ENCODE data around the gene FANCI. TPM values are rescaled to one million over a fixed set of nuclear protein-coding genes. Genes with fewer than 3 reads are reported as not detected.

The FANCI gene
- polyA plus RNA-seq (2013, experiment 1 of 2; ENCODE audit: insufficient read length): 14.3 TPM
- 13.9 TPM for polyA plus RNA-seq (2013, experiment 2 of 2; ENCODE audit: insufficient read length)

DNA sequence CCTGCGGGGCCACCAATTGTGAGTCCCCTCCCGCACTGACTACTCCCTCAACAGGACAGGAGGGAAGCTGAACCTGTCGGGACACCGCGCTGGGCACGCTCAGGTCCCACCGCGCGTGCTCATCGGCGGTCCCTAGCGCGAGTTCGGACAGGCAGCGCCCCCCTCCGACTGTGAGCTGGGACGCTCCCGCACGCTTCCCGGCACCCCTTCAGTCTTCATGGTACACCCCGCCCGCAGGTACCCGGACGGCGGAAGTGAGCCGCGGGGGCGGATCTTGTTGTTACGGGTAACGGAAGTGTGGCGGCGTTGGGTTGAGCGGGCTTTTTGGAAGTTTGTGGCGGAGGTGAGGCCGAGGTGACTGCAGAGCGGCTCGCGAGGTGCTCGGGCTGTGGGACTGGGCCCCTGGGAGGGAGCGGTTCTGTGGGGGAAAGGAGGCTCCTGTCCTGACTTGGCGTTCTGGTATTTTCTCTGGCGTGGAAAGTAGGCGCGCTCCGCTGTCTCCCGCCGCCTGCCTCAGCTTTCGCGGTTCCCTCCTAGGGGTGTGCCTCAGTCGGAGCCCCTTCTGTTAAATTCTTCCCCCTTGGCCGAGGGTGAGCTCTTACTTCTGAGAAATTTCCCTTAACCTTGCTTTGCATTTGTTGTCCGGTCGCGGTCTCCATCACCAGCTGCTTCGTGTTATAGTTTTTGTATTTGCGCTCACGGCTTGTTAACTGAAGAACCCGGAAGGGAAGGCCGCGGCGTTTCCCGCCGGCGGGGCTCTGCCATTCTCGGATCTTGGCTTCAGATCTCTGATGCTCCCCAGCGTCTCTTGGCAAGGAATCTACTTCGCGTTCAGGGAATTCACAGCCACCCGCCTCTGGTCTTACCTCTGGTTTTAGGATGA, at the start of gene FANCI:
FANCI (plus strand) TSS at position 289 of the 883 bp plus-strand sequence. CDS start 3,669 bp downstream, outside the sequence.
- peak; percentile 92 for DNase-seq

DNA sequence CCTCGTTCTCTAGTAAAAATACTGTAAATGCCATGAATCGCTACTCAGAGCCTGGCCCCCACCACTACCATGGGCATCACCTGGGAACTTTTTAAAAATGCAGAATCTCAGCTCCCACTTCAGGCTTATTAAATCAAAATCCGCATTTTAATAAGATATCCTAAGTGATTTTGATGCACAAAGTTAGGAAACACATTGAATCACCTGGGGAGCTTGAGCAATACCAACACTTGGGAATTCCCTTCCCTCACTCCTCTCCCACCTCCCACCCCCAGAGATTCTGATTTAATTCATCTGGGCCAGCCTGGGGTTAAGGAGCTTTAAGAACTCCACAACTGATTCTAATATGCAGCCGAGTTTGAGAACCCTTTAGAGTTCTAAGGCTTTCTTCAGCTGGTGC, 49.2 kb upstream of the FANCI start:
- DNase-seq: no peak

DNA sequence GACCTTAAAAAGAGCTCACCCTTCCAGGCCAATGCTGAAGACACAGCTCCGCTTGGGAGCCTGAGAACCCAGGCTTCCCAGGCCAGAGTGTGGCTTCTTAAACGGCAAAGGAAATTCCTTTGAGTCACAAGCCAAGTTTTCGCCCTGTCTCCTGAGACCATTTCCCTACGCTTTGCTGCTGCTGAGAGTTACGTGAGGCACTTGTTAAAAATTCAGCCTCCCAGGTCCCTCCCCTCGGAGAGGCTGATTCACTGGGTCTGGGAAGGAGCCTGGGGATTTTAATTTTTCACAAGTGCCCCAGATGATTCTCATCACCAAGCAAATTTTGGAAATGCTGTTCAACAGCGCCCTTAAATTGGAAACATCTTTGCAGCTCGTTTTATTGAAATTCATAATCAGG, 47.9 kb upstream of the FANCI start:
- peak; percentile 62 for DNase-seq

DNA sequence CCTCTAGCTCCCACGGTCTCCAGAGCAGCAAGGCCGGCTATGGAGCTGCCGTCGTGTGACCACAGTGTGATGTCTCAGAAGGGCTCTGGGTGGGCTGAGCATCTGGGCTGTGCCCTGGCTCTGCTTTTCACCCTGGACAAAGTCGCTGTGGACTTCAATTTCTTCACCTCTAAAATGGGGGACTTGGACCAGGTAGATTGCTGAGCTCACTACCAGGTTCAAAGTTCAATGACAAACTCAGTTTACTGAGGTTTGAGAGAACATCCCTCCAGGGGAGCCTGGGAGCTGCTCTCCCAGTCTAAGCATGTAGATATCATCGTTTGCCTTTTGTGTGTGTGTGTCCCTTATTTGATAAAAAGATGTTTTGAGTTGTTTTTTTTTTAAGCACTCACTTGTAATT, 47.5 kb upstream of the FANCI start:
- no peak for DNase-seq

DNA sequence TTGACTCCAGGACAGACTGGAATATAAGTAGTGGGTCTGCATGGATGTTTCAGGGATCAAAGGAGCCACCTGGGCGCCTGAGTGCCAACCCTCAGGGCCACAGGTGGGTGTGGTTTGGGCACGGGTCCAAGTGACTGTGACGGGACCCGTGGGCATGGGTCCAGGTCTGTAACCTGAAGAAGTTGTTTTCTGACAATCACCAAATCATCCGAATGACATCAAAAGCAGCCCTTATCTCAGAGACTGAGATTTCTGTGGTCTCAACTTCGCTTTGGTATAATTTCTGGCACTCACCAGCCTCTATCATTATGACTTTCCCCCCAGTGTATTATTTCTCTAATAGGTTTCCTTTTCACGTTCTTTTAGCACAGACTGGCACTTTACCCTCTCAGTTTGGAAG, 46.8 kb upstream of the FANCI start:
- DNase-seq: no peak

DNA sequence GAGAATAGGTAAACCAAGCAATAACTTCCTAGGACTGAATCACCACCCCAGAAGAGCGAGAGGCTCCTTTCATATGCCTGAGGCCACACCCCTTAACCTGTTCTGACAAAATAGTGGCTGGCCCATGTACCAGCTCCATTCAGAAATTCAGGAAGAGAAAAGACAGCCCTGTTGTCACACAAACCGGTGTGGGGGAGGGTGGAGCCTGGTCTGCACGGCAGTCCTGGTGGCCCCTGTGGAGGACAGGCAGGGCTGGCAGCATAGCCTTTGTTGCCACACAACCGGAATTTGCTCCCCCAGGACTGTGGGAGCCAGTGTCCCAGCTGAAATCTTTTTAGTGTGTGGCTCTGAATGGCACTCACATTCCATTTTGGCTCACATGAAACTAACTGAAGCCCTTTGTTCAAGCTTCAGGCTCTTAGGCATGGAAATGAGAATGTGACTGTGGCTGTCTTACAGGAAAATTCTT, 46.2 kb upstream of the FANCI start:
- DNase-seq: no peak

DNA sequence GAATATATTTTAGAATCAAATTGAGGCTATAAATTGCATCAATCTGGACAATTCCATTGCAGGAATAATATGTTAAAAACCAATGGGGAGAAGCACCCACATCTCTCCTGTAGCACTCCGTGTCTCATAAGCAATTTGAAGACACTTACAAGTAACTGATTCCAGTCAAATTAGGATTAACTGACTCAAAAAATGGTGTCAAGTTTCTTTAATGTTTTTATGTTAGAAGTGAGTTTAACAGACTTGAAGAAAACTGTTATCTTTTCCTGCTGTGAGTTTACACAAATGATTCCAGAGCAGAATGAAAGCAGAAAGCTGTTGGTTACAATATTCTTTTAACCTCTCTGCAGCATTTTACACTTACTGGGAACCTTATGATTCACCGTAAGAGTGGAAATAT, 45.6 kb upstream of the FANCI start:
- DNase-seq: no peak

DNA sequence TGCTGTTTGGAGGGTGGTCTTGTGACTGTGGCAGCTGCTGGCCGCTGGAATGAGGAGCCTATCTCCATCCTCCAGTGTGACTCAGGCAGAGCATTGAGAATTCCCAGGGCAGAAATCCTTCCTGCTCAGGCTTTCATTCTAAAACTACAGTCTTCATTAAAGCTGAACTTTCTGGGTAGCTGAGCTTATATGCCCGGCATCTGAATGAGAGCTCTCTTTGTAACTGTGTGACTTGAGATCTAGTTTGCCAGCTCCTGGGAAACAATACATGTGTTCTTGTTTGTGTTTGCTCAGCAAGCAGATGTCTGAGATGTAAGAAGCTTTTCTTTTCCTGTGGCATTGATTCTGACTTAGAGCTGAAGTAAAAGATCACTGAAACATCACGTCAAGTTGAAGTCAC, 44.8 kb upstream of the FANCI start:
- no peak for DNase-seq

DNA sequence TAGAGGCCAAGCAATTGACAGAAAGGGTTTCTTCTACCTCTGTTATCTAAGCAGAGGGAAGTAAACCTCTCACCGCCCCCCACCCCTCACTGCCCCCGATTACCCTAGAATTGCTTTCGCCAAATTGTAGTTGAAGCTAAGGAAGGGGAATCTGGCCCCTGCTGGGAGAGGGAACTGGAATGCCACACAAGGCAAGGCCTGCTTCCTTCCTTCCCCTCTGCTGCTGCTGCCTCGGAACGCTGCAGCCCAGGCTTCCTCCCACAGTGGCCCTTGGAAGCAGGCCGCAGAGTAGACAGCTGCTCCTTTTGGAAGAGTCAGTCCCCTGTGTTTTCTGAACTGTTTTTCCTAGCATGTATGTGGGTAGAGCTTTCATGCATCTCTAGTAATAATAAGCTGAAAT, 44.0 kb upstream of the FANCI start:
- DNase-seq: no peak

DNA sequence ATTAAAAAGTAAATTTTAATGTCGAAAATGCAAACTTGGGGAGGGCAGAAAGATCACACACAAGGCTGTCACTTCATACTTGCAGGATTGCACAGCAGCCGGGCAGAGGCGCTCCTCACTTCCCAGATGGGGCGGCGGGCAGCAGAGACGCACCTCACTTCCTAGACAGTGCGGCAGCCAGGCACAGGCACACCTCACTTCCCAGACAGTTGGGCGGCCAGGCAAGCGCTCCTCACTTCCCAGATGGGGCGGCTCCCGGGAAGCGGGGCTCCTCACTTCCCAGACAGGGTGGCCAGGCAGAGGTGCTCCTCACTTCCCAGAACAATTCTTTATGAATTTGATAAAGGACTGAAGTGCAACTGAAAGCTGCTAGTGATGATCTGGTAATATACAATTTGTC, 43.6 kb upstream of the FANCI start:
- DNase-seq: no peak

DNA sequence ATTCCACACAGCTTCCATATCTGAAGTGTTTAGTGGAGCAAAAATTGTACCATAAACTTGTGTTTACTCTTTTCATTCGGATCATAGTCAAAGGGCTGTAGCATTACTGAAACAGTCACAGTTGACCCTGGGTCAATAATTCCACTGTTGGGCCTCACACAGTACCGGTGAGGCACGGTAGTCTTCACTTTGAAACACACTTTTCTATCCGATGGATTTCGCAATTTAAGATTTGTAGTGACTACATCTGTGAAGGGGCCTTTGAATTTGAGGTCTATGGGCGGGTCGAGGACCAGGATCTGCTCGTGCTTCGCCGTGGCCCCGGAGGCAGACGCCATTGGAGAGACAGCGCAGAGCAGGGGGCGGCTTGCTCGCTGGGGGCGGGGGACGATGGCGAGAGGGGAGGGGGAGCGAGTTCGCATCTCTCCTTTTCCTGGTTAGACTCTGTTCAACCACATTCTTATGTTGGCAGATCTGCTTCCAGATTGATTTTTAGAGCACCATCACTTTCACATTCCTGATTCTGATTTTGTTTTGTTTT, 42.2 kb upstream of the FANCI start:
- DNase-seq: no peak

DNA sequence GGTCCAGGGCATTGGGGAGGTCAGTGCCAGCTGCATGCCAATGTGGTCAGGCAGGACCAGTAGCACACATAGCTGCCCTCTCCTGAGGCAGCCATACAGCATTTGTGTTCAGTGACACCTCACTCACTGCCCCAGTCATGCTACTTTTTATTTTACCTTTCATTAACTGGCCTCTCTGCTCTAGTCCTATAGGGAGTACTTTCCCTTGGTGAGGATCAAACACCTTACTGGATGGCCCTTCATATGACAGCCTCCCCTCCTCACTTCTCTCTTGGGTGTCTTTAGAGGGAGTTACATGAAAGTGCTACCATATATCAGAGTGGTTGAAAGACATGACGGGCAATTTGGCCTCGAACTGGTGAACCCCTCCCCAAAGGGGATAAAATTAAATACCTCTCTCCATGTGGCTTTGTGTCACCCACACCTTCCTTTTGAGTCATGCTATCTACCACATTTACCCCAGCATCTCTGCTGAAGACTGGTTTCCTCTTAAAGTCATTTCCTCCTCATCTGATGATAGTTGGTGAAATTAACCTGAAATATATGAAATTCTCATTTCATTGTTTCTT, 40.0 kb upstream of the FANCI start:
- no peak for DNase-seq

DNA sequence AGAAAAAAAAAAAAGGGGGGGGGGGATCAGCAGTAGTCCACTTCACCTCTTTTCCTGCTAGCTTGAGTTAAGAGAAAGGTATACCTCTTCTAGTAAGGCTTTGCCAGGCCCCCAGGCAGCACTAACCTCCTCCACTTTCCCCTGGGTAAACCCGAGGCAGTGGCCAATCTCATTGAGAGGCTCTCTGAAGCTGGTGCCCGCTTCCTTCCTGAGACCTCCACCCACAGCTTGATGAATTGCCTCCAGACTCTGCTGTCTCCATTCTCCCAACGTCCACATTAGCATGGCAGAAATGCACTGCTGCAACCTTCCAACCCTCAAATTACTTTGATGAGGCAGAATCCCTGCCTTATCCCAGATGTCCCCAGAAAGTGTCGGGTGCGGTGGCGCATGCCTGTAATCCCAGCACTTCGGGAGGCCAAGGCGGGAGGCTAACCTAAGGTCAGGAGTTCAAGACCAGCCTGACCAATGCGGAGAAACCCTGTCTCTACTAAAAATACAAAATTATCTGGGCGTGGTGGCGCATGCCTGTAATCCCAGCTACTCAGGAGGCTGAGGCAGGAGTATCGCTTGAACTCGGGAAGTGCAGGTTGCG, 37.7 kb upstream of the FANCI start:
- DNase-seq: no peak

DNA sequence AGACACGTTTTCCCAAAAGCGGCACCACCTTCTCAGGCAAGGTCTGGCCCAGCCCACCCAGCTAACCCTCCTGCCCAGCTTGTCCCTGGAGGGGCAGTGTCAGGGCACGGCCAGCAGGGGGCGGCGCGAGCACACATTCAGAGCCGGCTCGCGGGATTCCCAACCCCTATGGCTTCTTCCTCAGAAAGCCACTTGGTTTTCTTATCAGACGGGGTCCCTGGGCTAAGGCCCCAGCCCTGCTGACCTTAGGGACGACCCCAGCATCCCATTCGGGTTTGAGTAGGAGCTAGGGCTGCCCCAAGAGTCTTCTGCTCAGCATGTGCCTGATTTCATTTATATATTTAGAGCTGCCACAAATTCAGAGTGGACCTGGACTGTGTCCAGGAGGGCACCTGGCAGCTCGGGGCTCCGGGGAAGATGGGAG, 36.9 kb upstream of the FANCI start:
- peak; percentile 54 for DNase-seq

DNA sequence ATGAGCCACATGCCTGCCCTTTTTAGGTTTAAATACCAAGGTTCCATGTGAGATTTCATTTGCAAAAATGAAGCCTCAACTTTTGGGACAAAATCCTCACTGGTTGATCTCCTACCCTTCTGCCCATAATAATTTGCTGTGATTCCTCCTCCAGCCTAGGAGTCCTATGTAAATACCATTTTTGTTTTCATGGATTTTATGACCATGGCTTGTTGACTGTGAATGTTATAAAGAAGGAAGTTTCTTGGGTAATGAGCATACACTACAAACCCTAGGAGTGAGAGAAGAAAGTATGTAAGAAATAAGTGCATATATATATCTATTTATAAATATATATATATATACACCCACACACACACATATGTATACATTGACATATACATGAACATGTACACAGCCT, 35.5 kb upstream of the FANCI start:
- no peak for DNase-seq

DNA sequence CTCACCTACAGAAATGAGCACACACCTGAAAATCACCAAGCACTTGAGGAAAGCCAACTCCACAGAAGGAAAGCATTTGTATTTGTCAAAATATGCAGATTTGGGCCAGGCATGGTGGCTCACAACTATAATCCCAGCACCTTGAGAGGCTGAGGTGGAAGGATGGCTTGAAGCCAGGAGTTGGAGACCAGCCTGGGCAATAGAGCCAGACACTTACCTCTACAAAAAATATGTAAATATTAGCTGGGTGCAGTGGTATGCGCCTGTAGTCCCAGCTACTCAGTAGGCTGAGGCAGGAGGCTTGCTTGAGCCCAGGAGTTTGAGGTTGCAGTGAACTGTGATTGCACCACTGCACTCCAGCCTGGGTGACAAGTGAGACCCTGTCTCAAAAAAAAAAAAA, 34.7 kb upstream of the FANCI start:
- no peak for DNase-seq

DNA sequence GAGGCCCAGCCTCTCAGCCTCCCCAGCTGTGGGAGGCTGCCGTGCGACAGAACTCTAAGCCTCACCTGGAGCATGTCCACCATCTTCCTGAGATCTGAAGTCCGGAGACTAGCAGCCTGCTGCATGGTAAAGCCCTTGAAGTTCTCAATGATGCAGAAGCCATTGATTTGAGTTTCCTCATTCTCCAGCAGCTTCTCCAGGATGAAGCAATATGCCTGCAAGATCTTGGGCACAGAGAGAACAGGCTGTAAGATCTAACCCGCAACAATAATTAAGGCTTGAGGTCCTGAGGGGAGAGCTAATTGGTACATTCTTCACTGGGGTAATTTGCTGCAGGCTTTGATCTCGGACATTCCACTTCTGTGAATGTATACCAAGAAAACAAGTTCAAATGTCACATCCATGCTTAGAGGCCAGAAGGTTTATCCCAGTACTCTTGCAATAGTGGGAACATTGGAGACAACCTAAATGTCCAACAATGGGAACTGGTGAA, 32.1 kb upstream of the FANCI start:
- DNase-seq: no peak

DNA sequence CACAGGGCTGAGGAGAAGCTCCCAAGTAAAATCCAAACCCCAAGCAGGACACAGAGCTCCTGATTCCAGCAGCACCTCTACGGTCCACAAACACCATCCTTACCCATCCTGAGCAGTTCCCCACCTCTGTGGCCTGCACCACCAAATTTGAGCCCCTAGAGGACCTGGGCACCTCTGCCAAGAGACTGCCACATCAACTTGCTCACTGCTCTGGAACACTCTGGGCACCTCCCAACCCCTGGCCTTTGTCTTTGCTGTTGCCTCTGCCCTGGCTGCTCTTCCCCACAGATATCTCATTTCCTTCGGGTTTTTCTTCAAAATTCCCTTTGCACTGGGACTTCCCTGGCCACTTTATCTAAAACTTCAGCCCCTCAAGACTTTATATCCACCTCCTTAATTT, 28.2 kb upstream of the FANCI start:
- DNase-seq: no peak

DNA sequence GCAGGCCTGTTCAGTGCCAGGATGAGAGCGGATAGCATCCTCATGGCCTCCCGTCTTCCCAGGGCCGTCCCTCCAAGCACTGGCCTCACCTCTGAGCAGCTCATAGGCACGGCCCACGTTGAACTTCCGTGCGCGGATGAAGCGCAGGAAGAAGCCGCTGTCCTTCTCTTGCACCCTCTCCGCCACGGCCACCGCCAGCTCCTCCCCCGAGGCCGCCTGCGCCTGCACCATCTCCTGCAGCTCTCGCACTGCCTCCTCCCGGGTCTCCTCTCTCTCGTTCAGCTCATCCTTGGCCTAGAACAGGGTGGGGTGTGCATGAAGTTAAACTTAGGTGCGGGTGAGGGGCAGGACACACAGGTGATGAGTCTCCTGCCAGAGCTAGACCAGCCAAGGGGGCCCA, 26.7 kb upstream of the FANCI start:
- no peak for DNase-seq

DNA sequence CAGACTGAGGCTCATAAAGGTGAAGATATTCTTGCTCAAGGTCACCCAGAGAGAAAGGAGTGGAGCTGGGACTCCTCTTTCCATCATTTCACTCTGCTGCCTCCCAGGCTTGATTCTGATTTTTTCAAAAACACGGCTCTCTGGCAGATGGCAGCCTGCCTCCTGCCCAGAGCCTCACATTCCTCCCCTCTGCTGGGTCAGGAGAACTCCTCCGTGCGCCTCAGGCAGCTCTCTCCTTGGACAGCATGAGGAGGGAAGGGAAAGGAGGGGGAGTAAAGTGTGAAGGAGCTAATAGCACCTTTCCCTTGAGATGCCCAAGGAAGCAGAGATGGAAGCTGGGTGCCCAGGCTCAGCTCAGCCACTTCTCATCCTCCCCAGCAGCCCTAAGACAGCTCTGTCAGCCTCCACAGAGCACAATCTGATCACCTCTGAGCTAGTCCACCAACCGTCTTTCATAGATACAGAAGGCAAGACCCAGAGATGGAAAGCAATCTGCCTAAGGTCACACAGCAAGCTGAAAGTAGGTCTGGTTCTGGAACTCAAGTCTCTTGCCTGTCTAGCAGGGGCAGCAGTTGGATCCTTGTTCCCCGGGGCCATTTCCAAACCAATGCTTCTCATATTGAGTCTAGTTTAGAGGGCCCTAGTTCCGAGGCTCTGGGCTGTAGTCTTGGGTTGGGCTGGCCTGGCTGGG, 25.9 kb upstream of the FANCI start:
- DNase-seq: no peak

DNA sequence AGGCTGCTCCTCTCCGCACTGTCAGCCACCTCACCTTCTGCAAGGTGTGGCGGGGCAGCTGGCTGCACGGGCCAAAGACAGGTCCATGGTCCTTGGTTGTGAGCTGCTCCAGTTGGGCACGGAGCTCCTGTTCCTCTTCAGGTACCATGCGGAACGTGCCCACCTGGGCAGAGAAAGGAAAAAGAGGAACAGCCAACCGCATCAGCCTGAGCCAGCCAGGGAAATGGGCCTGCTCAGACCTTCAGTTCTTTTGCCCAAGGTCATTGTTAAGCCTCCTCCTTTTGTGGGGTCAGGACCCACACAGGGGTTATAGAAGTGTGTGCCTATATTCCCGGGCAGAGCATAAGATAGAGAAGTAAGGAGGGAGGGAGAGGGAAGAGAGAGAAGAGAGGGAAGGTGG, 25.2 kb upstream of the FANCI start:
- DNase-seq: no peak

DNA sequence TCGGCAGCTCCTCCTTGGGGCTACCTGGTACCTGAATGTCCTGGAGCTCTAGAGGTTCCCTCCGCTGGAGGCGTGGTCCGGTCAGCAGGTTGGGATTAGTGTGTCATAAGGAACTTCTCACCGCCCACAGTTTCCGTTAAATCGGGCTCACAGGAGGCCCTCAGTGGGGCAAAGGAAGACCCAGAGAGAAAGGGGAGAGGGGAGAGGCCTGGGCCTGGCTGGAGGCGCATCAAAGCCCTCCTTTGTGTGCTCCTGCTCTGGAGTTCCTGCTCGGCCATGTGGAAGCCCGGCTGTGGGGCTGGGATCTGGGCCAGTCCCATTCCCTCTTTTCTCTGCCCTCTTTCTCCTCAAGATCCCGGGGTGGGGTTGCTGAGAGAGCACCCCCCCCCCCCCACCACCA, 22.2 kb upstream of the FANCI start, which contains the start of gene RLBP1:
RLBP1 (minus strand) TSS at position 37 of the 400 bp plus-strand sequence. CDS start 2,604 bp downstream, outside the sequence.
- DNase-seq: no peak
